Bronchial smooth muscle cell (primary cell): ENCODE measurements around the gene KBTBD6. TPM values are rescaled to one million over a fixed set of nuclear protein-coding genes. Genes with fewer than 3 reads are reported as not detected.

ENCODE experiments used
- total RNA-seq: library from RNA; depleted of rRNA; stranded (reverse); fragments of >200 nt; gene quantifications from 2 replicates; pipeline ENCODE4 v1.2.1, GENCODE V29; 2014

Gene KBTBD6
- 10.8 and 11.3 TPM in 2 replicates for total RNA-seq

GRCh38 chr13:41132512-41133152, at the start of gene KBTBD6:
Gene KBTBD6, minus strand, starts transcription at chr13:41132802. Its CDS starts 291 bp downstream, at chr13:41132511.

Other genes with a start within 250 kb of the KBTBD6 start
- 26.6 and 28.2 TPM in 2 replicates for gene ELF1, start 113.5 kb downstream of the KBTBD6 start, total RNA-seq
- 5.9 and 8.5 TPM in 2 replicates for gene WBP4, start 71.3 kb downstream of the KBTBD6 start, total RNA-seq
- 6.9 and 7.7 TPM in 2 replicates for gene KBTBD7, start 61.8 kb upstream of the KBTBD6 start, total RNA-seq
- gene MTRF1, start 130.8 kb upstream of the KBTBD6 start, total RNA-seq = 10.0 and 10.6 TPM in 2 replicates
- gene NAA16, start 178.5 kb upstream of the KBTBD6 start, total RNA-seq = 4.4 and 6.5 TPM in 2 replicates